Astrocyte (in vitro differentiated cells and primary cell): Measurements from ENCODE around the gene SLC25A10. TPM values are rescaled to one million over a fixed set of nuclear protein-coding genes. Genes with fewer than 3 reads are reported as not detected.

Source experiments
- DNase-seq: peaks from one replicate; pipeline ENCODE4 v3.0.0-alpha.2; 2010; ENCODE audit warnings: low read depth
- FAIRE-seq: peaks from 2 replicates; lab custom pipeline; 2011; peaks lifted over from hg19 to GRCh38; lab: Jason Lieb, UNC
- H2AFZ ChIP-seq: 2 replicates; pipeline ENCODE4 v1.6.0; 2012; ENCODE audit warnings: low read depth, low read length, inconsistent platforms
- H3K27ac ChIP-seq: 2 replicates; pipeline ENCODE4 v1.5.1; 2011; ENCODE audit warnings: low read depth, low read length, inconsistent platforms
- H3K27me3 ChIP-seq: 2 replicates; pipeline ENCODE4 v1.6.0; 2011; ENCODE audit warnings: low read length, inconsistent platforms; ENCODE audit not compliant: insufficient read depth
- H3K36me3 ChIP-seq: 2 replicates; pipeline ENCODE4 v1.5.1; 2011; ENCODE audit warnings: low read length, inconsistent platforms; ENCODE audit not compliant: insufficient read depth
- H3K4me1 ChIP-seq: 2 replicates; pipeline ENCODE4 v1.5.1; 2011; ENCODE audit warnings: low read length, inconsistent platforms; ENCODE audit not compliant: insufficient read depth
- H3K4me2 ChIP-seq: 2 replicates; pipeline ENCODE4 v1.6.0; 2012; ENCODE audit warnings: low read length, inconsistent platforms
- H3K4me3 ChIP-seq: 2 replicates; pipeline ENCODE4 v1.5.1; 2011; ENCODE audit warnings: low read depth, mild to moderate bottlenecking, low read length, inconsistent platforms; ENCODE audit not compliant: insufficient read depth
- H3K79me2 ChIP-seq: 2 replicates; pipeline ENCODE4 v1.6.0; 2012; ENCODE audit warnings: mild to moderate bottlenecking, low read length, inconsistent platforms; ENCODE audit not compliant: insufficient read depth
- H3K9ac ChIP-seq: 2 replicates; pipeline ENCODE4 v1.6.0; 2012; ENCODE audit warnings: mild to moderate bottlenecking, low read length, inconsistent platforms
- H3K9me3 ChIP-seq: 2 replicates; pipeline ENCODE4 v1.5.1; 2012; ENCODE audit warnings: low read depth, mild to moderate bottlenecking, low read length, inconsistent platforms; ENCODE audit not compliant: insufficient read depth
- H4K20me1 ChIP-seq: 2 replicates; pipeline ENCODE4 v1.6.0; 2012; ENCODE audit warnings: low read length, inconsistent platforms; ENCODE audit not compliant: insufficient read depth
- H3K27ac Mint-ChIP-seq: one replicate; pipeline ENCODE4 v1.8.0; 2021; ENCODE audit warnings: mild to moderate bottlenecking, mixed read lengths; ENCODE audit not compliant: unreplicated experiment
- H3K27me3 Mint-ChIP-seq: one replicate; pipeline ENCODE4 v1.8.0; 2021; ENCODE audit warnings: low read depth, mixed read lengths; ENCODE audit not compliant: unreplicated experiment
- H3K36me3 Mint-ChIP-seq: one replicate; pipeline ENCODE4 v1.8.0; 2021; ENCODE audit warnings: low read depth, mixed read lengths; ENCODE audit not compliant: unreplicated experiment
- H3K4me1 Mint-ChIP-seq: one replicate; pipeline ENCODE4 v1.8.0; 2021; ENCODE audit warnings: low read depth, mixed read lengths; ENCODE audit not compliant: unreplicated experiment
- H3K4me3 Mint-ChIP-seq: one replicate; pipeline ENCODE4 v1.8.0; 2021; ENCODE audit warnings: mild to moderate bottlenecking, moderate library complexity, mixed read lengths; ENCODE audit not compliant: unreplicated experiment
- H3K9me3 Mint-ChIP-seq: one replicate; pipeline ENCODE4 v1.8.0; 2021; ENCODE audit warnings: mild to moderate bottlenecking, mixed read lengths; ENCODE audit not compliant: unreplicated experiment
- EZH2 ChIP-seq: IDR thresholded peaks from 2 replicates; pipeline ENCODE4 v1.6.1; 2012; ENCODE audit warnings: mild to moderate bottlenecking, low read length, inconsistent platforms; ENCODE audit not compliant: insufficient read depth
- total RNA-seq: library from RNA; stranded (reverse); gene quantifications from 2 replicates; pipeline ENCODE4 v1.2.1, GENCODE V29; 2021
- TF ChIP-seq, protein P1 (sequence below): IDR thresholded peaks from 2 replicates; pipeline ENCODE4 v1.5.1; 2011; ENCODE audit warnings: low read depth, mild to moderate bottlenecking, inconsistent platforms, low read length, moderate library complexity; ENCODE audit not compliant: insufficient read depth

SLC25A10 gene
- total RNA-seq, 1 donor from 2014 or later = 9.3 TPM

DNA sequence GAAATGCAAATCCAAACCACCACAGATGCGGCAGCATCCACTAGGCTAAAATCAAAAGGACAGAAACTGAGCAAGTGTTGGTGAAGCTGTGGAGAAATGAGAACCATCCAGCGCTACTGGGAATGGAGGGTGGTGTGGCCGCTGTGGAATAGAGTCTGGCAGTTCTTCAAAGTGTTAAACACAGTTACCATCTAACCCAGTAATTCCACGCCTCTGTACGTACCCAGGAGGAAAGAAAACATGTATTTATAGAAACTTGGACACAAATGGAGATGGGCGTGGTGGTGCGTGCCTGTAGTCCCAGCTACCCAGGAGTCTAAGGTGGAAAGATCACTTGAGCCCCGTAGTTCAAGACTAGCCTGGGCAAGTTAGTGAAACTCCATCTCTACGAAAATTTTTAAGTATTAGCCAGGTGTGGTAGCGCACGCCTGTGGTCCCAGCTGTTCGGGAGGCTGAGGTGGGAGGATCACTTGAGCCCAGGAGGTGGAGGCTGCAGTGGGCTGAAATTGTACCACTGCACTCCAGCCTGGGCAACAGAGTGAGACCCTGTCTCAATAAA, 11.6 kb downstream of the SLC25A10 start:
- Histone ChIP-seq H3K79me2 (no peaks in the 10 kb centered on the region), H3K9me3 (no peaks in the 10 kb centered on the region), H3K27me3 (no peaks in the 10 kb centered on the region), H3K27ac (no peak overlapping the region), H3K4me3 (no peak overlapping the region), H3K4me2 (no peak overlapping the region), H3K36me3 (no peaks in the 10 kb centered on the region), H2AFZ (no peak overlapping the region), H3K4me1 (no peaks in the 10 kb centered on the region), H3K9ac (no peak overlapping the region), H4K20me1 (no peaks in the 10 kb centered on the region)
- no peaks in the 10 kb centered on the region for H3K4me1 Mint-ChIP-seq
- FAIRE-seq (no peak), DNase-seq (no peak)
- no peaks in the 10 kb centered on the region for H3K36me3 Mint-ChIP-seq
- H3K4me3 Mint-ChIP-seq = no peak overlapping the region
- no peaks in the 10 kb centered on the region for H3K9me3 Mint-ChIP-seq
- peaks cover 8% of the 10 kb centered on the region for H3K27me3 Mint-ChIP-seq
- no peak overlapping the region for H3K27ac Mint-ChIP-seq
- TF ChIP-seq, protein P1, sequence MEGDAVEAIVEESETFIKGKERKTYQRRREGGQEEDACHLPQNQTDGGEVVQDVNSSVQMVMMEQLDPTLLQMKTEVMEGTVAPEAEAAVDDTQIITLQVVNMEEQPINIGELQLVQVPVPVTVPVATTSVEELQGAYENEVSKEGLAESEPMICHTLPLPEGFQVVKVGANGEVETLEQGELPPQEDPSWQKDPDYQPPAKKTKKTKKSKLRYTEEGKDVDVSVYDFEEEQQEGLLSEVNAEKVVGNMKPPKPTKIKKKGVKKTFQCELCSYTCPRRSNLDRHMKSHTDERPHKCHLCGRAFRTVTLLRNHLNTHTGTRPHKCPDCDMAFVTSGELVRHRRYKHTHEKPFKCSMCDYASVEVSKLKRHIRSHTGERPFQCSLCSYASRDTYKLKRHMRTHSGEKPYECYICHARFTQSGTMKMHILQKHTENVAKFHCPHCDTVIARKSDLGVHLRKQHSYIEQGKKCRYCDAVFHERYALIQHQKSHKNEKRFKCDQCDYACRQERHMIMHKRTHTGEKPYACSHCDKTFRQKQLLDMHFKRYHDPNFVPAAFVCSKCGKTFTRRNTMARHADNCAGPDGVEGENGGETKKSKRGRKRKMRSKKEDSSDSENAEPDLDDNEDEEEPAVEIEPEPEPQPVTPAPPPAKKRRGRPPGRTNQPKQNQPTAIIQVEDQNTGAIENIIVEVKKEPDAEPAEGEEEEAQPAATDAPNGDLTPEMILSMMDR = no peak
- no peak for TF ChIP-seq EZH2

DNA sequence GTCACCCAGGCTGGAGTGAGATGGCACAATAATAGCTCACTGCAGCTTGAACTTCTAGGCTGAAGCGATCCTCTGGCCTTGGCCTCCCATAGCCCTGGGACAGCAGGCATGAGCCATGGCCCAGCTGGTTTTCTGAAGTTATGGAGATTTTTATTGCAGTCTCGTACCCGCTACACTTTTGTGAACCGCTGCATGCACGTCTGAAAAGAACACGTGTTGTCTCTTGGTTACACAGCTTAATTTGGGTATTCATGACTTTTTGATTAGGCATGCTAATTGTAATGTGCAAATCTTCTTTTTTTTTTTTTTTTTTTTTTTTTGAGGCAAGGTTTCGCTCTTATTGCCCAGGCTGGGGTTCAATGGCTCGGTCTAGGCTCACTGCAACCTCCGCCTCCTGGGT, 13.4 kb downstream of the SLC25A10 start:
- Histone ChIP-seq H3K4me2 (no peak overlapping the region), H3K9me3 (no peaks in the 10 kb centered on the region), H3K4me1 (no peaks in the 10 kb centered on the region), H3K9ac (no peak overlapping the region), H3K27me3 (no peaks in the 10 kb centered on the region), H2AFZ (no peak overlapping the region), H3K79me2 (no peaks in the 10 kb centered on the region), H3K27ac (no peak overlapping the region), H3K36me3 (no peaks in the 10 kb centered on the region), H4K20me1 (no peaks in the 10 kb centered on the region), H3K4me3 (no peak overlapping the region)
- Mint-ChIP-seq H3K4me3 (no peak overlapping the region), H3K36me3 (no peaks in the 10 kb centered on the region), H3K27ac (no peak overlapping the region), H3K27me3 (peaks cover 8% of the 10 kb centered on the region), H3K9me3 (no peaks in the 10 kb centered on the region), H3K4me1 (no peaks in the 10 kb centered on the region)
- TF ChIP-seq, protein P1 = no peak
- no peak for TF ChIP-seq EZH2
- FAIRE-seq (no peak), DNase-seq (no peak)

DNA sequence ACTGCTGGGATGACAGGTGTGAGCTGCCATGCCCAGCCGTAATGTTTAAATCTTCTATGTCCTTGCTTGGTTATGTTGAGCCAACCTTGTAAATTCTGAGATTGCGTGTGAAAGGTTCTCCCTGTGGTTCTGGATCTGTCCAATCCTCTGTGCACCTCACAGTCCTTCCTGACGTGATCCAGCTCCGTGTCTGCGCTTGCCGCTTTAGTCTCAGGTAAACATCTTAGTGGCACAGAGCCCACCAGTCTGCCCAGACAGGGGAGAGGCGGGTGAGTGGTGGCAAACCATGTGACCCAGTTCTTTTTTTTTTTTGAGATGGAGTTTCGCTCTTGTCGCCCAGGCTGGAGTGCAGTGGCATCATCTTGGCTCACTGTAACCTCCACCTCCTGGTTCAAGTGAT, 13.9 kb downstream of the SLC25A10 start:
- Mint-ChIP-seq H3K4me1 (no peaks in the 10 kb centered on the region), H3K9me3 (no peaks in the 10 kb centered on the region)

More for the DNA sequence above, 13.9 kb downstream of the SLC25A10 start:
- Mint-ChIP-seq H3K4me3 (no peak overlapping the region), H3K27me3 (peaks cover 8% of the 10 kb centered on the region), H3K36me3 (no peaks in the 10 kb centered on the region), H3K27ac (no peak overlapping the region)
- Histone ChIP-seq H3K9ac (no peak overlapping the region), H3K4me1 (peaks cover 1% of the 10 kb centered on the region), H3K9me3 (no peaks in the 10 kb centered on the region), H3K4me3 (no peak overlapping the region), H3K27ac (no peak overlapping the region), H3K4me2 (no peak overlapping the region), H3K79me2 (no peaks in the 10 kb centered on the region), H3K36me3 (no peaks in the 10 kb centered on the region), H2AFZ (no peak overlapping the region), H4K20me1 (no peaks in the 10 kb centered on the region), H3K27me3 (peaks cover 2% of the 10 kb centered on the region)
- TF ChIP-seq EZH2 = no peak
- TF ChIP-seq, protein P1 = no peak
- FAIRE-seq = no peak
- DNase-seq = no peak
